CD4-positive, CD25-positive, alpha-beta regulatory T cell (primary cell): ENCODE results near the gene PNKP. TPM values are rescaled to one million over a fixed set of nuclear protein-coding genes. Genes with fewer than 3 reads are reported as not detected.
A peak's percentile ranks its signal among the peaks of the same experiment; 100 is the strongest.

Source experiments
- ATAC-seq, 2 donors: fragments of 150-1000 bp; cut with Tn5 transposase; one replicate each; pipeline ENCODE4 v1.10.0; 2021; ENCODE audit warnings: low read depth in 2 of 2, moderate number of reproducible peaks in 2 of 2, moderate library complexity in 1 of 2
- DNase-seq, 3 donors: peaks; one replicate each; pipeline versions ENCODE4 v3.0.0 to v3.0.0-alpha.2; 2012 to 2022; ENCODE audit warnings: mixed read lengths in 1 of 3
- H3K27ac ChIP-seq: one replicate; pipeline ENCODE4 v1.7.0; 2013; ENCODE audit warnings: mild to moderate bottlenecking, low read length; ENCODE audit not compliant: insufficient read depth, poor library complexity, severe bottlenecking
- H3K27me3 ChIP-seq: one replicate; pipeline ENCODE4 v1.7.0; 2013; ENCODE audit warnings: low read length; ENCODE audit not compliant: control insufficient read depth, insufficient read depth
- H3K36me3 ChIP-seq: one replicate; pipeline ENCODE4 v1.7.0; 2013; ENCODE audit warnings: mild to moderate bottlenecking, low read length, moderate library complexity; ENCODE audit not compliant: control insufficient read depth, insufficient read depth
- H3K4me1 ChIP-seq: 2 replicates; pipeline ENCODE4 v1.7.0; 2013; ENCODE audit warnings: mild to moderate bottlenecking, low read length; ENCODE audit not compliant: insufficient read depth, control insufficient read depth, poor library complexity, severe bottlenecking
- H3K4me3 ChIP-seq: one replicate; pipeline ENCODE4 v1.7.0; 2013; ENCODE audit warnings: low read depth, mild to moderate bottlenecking, low read length, moderate library complexity
- H3K9me3 ChIP-seq, 2 experiments: 1 replicate in 1 of 2; 2 replicates in 1 of 2; pipeline ENCODE4 v1.7.0; 2013; ENCODE audit warnings: low read length in 2 of 2, mild to moderate bottlenecking in 1 of 2, moderate library complexity in 1 of 2; ENCODE audit not compliant: control insufficient read depth in 2 of 2
- H3K27ac Mint-ChIP-seq, 3 donors: one replicate each; pipeline ENCODE4 v1.8.0; 2020 to 2022; ENCODE audit warnings: mild to moderate bottlenecking in 3 of 3, mixed read lengths in 3 of 3, moderate library complexity in 2 of 3
- H3K27me3 Mint-ChIP-seq: one replicate; pipeline ENCODE4 v1.8.0; 2022; ENCODE audit warnings: mild to moderate bottlenecking, mixed read lengths
- H3K36me3 Mint-ChIP-seq: one replicate; pipeline ENCODE4 v1.8.0; 2020; ENCODE audit warnings: mixed read lengths
- H3K4me1 Mint-ChIP-seq, 4 donors: one replicate each; pipeline ENCODE4 v1.8.0; 2020 to 2022; ENCODE audit warnings: mixed read lengths in 4 of 4, mild to moderate bottlenecking in 1 of 4
- H3K4me3 Mint-ChIP-seq, 4 donors: one replicate each; pipeline ENCODE4 v1.8.0; 2020 to 2022; ENCODE audit warnings: mild to moderate bottlenecking in 4 of 4, mixed read lengths in 4 of 4, moderate library complexity in 3 of 4
- H3K9me3 Mint-ChIP-seq, 7 donors: one replicate each; pipeline ENCODE4 v1.8.0; 2020 to 2022; ENCODE audit warnings: mixed read lengths in 7 of 7, mild to moderate bottlenecking in 3 of 7, moderate library complexity in 2 of 7
- polyA plus RNA-seq, 4 donors: library from polyadenylated mRNA; unstranded; fragments of 300-500 nt; fragmentation: Illumina TruSeq; gene quantifications; one replicate each; pipeline ENCODE4 v1.2.3, GENCODE V29; 2021
- total RNA-seq: library from RNA; stranded (reverse); gene quantifications from one replicate; pipeline ENCODE4 v1.2.3, GENCODE V29; 2022

PNKP gene
- total RNA-seq = 149 TPM
- 10 to 100 TPM; 26.2 to 33.5 (median 28.2) TPM for polyA plus RNA-seq

DNA sequence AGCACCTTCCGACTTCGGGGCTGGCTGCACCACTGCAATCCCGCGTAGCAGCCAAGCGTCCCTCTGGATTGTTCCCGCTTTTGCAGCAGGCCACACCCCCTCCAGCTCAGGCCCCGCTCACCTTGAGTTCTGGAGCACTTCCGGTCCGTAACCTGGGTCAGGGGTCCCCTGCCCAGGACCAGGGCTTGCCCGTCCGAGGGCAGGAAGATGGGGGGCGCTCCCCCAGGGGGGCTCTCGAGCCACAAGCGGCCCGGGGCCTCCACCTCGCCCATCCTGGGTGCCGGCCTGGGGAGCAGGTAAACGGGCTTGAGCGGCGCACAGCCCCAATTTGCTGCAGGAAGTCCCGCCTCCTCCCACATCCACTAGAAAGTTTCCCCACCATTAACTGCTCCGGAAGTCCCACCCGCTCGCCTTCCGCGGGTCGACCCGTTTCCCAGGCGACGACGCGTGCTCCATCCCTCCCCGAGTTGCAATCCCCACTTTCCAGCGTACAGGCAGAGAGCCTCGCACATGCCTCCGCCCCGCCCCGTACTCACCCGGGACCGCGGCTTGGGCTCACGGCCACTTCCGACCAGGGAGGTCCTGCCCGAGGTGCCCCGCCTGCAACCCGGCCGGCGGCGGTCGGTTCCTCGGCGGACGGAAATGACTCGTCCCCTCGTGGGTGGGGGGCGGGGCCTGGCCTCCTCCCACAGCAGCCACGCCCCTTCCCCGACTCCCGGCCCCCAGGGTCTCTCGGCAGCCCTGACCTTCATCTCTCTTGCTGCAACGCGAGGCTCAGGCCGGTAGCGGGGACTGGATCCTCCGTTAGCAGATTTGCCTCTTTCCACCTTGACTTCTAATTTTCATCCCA lies at the start of gene PNKP:
Gene PNKP, minus strand, starts transcription at position 644 of the 850 bp plus-strand sequence. Its CDS starts 372 bp downstream, at position 272.
- DNase-seq (peak; percentile 80 to 95 (median 91)), ATAC-seq (peak; percentile 50 to 53)
- Mint-ChIP-seq H3K27ac (peak within 1 kb of the TSS in 2 of 3 donors; percentile 98 to 100), H3K9me3 (no peaks in the 10 kb centered on the region), H3K36me3 (peaks cover 5% of the 10 kb centered on the region), H3K27me3 (peaks cover 10% of the 10 kb centered on the region), H3K4me3 (peak within 1 kb of the TSS in 2 of 4 donors; percentile 99 to 100), H3K4me1 (peaks cover 0 to 51% (median 21%) of the 10 kb centered on the region in 4 donors)
- H3K36me3 ChIP-seq = peaks cover 6% of the 10 kb centered on the region
- no peaks in the 10 kb centered on the region for H3K27me3 ChIP-seq
- H3K4me1 ChIP-seq = peaks cover 40% of the 10 kb centered on the region
- H3K4me3 ChIP-seq = peak within 1 kb of the TSS; percentile 83
- H3K27ac ChIP-seq = peak within 1 kb of the TSS; percentile 98
- H3K9me3 ChIP-seq = no peaks in the 10 kb centered on the region

DNA sequence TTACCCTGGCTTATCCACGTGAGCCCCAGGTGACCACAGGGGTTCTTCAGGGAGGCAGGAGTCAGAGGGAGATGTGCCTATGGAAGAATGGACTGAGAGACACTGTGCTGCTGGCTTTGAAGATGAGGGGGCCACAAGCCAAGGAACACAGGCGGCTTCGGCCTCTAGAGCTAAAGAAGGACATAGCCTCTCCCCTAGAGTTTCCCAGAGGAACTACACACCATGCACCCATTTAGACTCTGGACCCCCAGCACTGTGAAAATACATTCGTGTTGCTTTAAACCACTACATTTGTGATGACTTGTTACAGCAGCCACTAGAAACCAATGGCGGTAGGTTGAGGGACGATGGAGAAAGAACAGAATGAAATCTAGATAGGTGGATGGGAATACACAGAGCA lies 47.9 kb upstream of the PNKP start:
- H3K4me1 Mint-ChIP-seq = peaks cover 16 to 47% (median 23%) of the 10 kb centered on the region in 4 donors
- peak overlapping the region in 2 of 3 donors; percentile 39 to 67 for H3K27ac Mint-ChIP-seq
- peaks cover 11% of the 10 kb centered on the region for H3K4me1 ChIP-seq
- no peak overlapping the region for H3K27ac ChIP-seq
- H3K27me3 ChIP-seq = no peaks in the 10 kb centered on the region
- no peak overlapping the region for H3K4me3 Mint-ChIP-seq
- no peaks in the 10 kb centered on the region for H3K27me3 Mint-ChIP-seq
- H3K36me3 Mint-ChIP-seq = peaks cover 37% of the 10 kb centered on the region
- H3K4me3 ChIP-seq = no peak overlapping the region
- ATAC-seq (no peak), DNase-seq (no peak)
- H3K9me3 Mint-ChIP-seq = no peaks in the 10 kb centered on the region
- peaks cover 29% of the 10 kb centered on the region for H3K36me3 ChIP-seq
- no peaks in the 10 kb centered on the region for H3K9me3 ChIP-seq

DNA sequence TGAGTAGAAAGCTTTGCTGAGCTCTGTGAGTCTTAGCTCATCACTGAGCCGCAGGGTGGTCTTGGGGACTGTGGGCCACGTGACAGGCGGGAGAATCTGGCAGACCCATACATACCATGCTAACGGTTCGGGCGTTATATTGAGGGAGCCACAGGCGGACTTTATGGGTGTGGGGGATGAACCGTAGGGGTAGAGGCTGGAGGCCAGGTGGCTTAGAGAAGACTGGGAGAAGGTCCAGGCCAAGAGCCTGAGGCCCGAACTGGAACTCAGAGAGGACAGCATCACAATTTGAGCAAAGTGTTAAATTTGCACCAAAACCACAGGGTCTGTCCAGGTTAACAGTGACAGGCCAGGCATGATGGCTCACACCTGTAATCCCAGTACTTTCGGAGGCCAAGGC lies 46.3 kb upstream of the PNKP start:
- Mint-ChIP-seq H3K27ac (no peak overlapping the region), H3K27me3 (no peaks in the 10 kb centered on the region), H3K36me3 (peaks cover 33% of the 10 kb centered on the region), H3K4me3 (no peak overlapping the region), H3K9me3 (no peaks in the 10 kb centered on the region), H3K4me1 (peaks cover 12 to 44% (median 23%) of the 10 kb centered on the region in 4 donors)
- no peak overlapping the region for H3K4me3 ChIP-seq
- H3K4me1 ChIP-seq = peaks cover 11% of the 10 kb centered on the region
- H3K9me3 ChIP-seq = no peaks in the 10 kb centered on the region
- no peak overlapping the region for H3K27ac ChIP-seq
- peaks cover 32% of the 10 kb centered on the region for H3K36me3 ChIP-seq
- H3K27me3 ChIP-seq = no peaks in the 10 kb centered on the region
- no peak for ATAC-seq
- no peak for DNase-seq

DNA sequence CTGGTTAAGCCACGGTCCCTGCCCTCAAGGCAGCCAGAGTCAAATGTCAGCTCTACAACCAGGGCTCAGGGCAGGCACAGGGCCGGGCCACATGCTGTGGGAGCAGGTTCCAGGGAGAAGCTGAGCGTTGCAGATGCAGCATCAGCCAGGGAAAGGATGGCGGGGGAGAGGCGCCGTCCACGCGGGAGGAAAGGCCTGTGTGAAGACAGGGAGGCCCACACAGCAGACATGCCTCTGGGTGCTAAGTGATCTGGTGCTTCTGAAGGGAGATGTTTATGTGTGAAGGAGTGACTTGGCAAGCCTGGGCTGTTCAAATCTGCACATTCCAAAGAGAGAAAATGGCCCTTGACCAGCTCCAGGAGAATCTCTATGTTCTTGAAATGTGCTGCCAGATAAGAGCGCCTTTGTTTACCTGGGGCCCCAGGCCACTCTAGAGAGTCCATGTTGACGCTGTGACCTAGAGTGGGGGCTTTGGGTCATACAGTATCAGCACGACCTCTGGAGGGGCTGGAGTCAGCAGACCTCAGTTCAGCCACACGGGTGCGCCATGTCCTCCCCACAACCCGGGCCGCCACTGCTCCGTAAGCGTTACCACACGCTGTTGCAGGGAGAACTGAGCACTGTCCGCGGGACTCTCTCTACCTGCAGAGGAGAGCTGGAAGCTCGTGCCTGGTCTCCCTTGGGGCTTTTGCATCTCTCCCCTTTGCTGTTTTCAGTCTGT lies 45.7 kb upstream of the PNKP start:
- H3K4me3 Mint-ChIP-seq = no peak overlapping the region
- no peaks in the 10 kb centered on the region for H3K9me3 Mint-ChIP-seq
- no peak for DNase-seq
- no peaks in the 10 kb centered on the region for H3K27me3 ChIP-seq
- H3K4me1 ChIP-seq = peaks cover 11% of the 10 kb centered on the region
- H3K27ac ChIP-seq = no peak overlapping the region
- peaks cover 12 to 40% (median 23%) of the 10 kb centered on the region in 4 donors for H3K4me1 Mint-ChIP-seq
- no peak for ATAC-seq
- H3K36me3 Mint-ChIP-seq = peaks cover 36% of the 10 kb centered on the region
- H3K9me3 ChIP-seq = no peaks in the 10 kb centered on the region
- H3K27me3 Mint-ChIP-seq = no peaks in the 10 kb centered on the region
- H3K27ac Mint-ChIP-seq = peak overlapping the region in 1 of 3 donors; percentile 76
- peaks cover 34% of the 10 kb centered on the region for H3K36me3 ChIP-seq
- H3K4me3 ChIP-seq = no peak overlapping the region

DNA sequence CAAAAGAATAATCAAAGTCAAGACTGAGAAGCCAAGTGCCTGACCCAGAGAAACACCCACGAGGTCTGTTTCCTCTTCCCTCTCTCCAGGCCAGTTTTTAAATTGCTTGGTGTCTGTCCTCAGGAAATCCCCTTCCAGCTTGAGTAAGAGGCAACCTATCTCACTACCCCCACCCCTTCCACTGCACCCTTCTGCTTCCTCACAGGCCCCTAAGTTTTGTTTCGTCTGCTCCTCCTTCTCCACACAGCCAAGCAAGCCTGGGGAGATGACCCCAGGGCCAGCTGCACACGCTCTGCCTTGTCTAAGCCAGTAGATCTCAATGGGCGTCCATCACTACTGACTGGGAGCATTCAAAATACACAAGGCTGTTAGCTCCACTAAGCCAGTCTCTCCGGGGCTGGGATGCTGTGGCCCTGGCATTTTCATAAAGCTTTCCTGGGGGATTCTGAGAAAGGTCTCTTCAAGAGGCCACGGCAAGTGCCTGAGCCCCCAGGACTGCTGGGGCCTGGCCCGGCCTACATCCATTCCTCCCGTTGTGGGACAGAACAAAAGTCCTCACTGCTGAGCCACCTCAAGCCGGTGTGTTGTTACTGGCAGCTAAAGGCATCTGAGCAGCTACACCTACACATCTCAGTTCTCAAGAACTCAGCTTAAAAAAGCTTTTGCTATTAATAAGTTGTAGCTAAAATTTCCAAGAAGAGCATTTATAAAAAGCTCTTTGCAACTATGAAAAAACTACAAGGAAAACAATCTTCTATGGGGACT lies 44.2 kb upstream of the PNKP start:
- Mint-ChIP-seq H3K27ac (peak overlapping the region; percentile 58 to 92 (median 79)), H3K36me3 (peaks cover 33% of the 10 kb centered on the region), H3K4me3 (no peak overlapping the region), H3K4me1 (peaks cover 12 to 36% (median 25%) of the 10 kb centered on the region in 4 donors), H3K9me3 (no peaks in the 10 kb centered on the region), H3K27me3 (no peaks in the 10 kb centered on the region)
- ATAC-seq (peak; percentile 48 to 60), DNase-seq (no peak)
- Histone ChIP-seq H3K4me1 (peaks cover 11% of the 10 kb centered on the region), H3K27ac (peak overlapping the region; percentile 29), H3K4me3 (no peak overlapping the region), H3K27me3 (no peaks in the 10 kb centered on the region), H3K36me3 (peaks cover 28% of the 10 kb centered on the region), H3K9me3 (no peaks in the 10 kb centered on the region)

DNA sequence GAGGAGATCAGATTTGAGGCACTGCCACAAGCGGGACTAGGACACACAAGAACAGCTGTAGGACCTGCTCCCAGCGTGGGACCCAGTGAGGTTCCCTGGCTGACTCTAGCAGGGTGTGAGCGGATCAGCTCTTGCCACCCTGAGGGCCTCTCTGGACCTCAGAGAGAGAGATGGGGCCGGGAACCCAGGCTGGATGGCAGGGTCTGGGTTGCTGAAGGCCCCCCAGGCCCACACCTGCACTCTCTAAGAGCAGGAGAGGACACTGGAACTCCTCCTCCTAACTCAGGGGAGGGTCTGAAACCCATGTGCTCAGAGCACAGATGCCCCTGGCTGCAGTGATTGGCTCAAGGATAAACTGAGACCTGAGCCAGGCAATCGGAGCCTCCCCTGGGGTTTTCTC lies 42.8 kb upstream of the PNKP start:
- H3K36me3 Mint-ChIP-seq = peaks cover 30% of the 10 kb centered on the region
- no peak overlapping the region for H3K27ac ChIP-seq
- no peaks in the 10 kb centered on the region for H3K9me3 Mint-ChIP-seq
- peaks cover 13 to 39% (median 24%) of the 10 kb centered on the region in 4 donors for H3K4me1 Mint-ChIP-seq
- H3K4me3 Mint-ChIP-seq = no peak overlapping the region
- no peak overlapping the region for H3K4me3 ChIP-seq
- peaks cover 11% of the 10 kb centered on the region for H3K4me1 ChIP-seq
- peak overlapping the region in 1 of 3 donors; percentile 67 for H3K27ac Mint-ChIP-seq
- no peaks in the 10 kb centered on the region for H3K27me3 ChIP-seq
- DNase-seq (no peak), ATAC-seq (no peak)
- peaks cover 20% of the 10 kb centered on the region for H3K36me3 ChIP-seq
- no peaks in the 10 kb centered on the region for H3K27me3 Mint-ChIP-seq
- no peaks in the 10 kb centered on the region for H3K9me3 ChIP-seq
